ENCODE data around the gene MBD6.

GRCh38 chr12:57477710-57478681 is 44.6 kb upstream of the MBD6 start:
- TF ChIP-seq CBX5 (IDR thresholded peaks at IDR 0.05; ENCODE audit: low read depth, low read length) (no peak), RXRA (IDR thresholded peaks at IDR 0.05; ENCODE audit: insufficient read depth, low read depth, low read length) (no peak), CTCF (IDR thresholded peaks at IDR 0.05; ENCODE audit: control extremely low read depth in 1 of 3, insufficient read depth in 1 of 3, low read depth in 1 of 3, low read length in 3 of 3) (no peak), ZNF274 (IDR thresholded peaks at IDR 0.05; ENCODE audit: borderline replicate concordance, extremely low read depth, low read length) (no peak), RBBP5 (IDR thresholded peaks at IDR 0.05; ENCODE audit: borderline replicate concordance, low read depth, low read length) (no peak), POLR2A (IDR thresholded peaks at IDR 0.05; ENCODE audit: control extremely low read depth in 1 of 2, low read depth in 2 of 2, low read length in 2 of 2) (no peak), CEBPB (IDR thresholded peaks at IDR 0.05; ENCODE audit: low read depth, low read length) (no peak), JUN (IDR thresholded peaks at IDR 0.05; ENCODE audit: low read depth, low read length) (no peak), SUZ12 (IDR thresholded peaks at IDR 0.05; ENCODE audit: low read length) (no peak), GABPA (IDR thresholded peaks at IDR 0.05; ENCODE audit: borderline replicate concordance, insufficient read depth, low read length) (no peak), HDAC2 (IDR thresholded peaks at IDR 0.05; ENCODE audit: borderline replicate concordance in 1 of 2, low read depth in 2 of 2, low read length in 2 of 2) (no peak)

Data from H1 (cell line).